GM12873 (cell line): ENCODE results near the gene TTC12.

ENCODE experiments used
- CTCF ChIP-seq: IDR thresholded peaks from 2 replicates; pipeline ENCODE4 v1.5.1; 2012; ENCODE audit warnings: low read depth, mild to moderate bottlenecking, moderate library complexity, low read length, control low read depth; ENCODE audit not compliant: insufficient read depth; ENCODE audit errors: missing control alignments

Gene TTC12

GRCh38 chr11:113377681-113378412 lies 63.5 kb downstream of the TTC12 start:
- no peak for TF ChIP-seq CTCF

GRCh38 chr11:113378692-113379091 lies 64.3 kb downstream of the TTC12 start:
- TF ChIP-seq CTCF, result no peak

GRCh38 chr11:113382121-113382520 lies 67.7 kb downstream of the TTC12 start:
- TF ChIP-seq CTCF, result no peak

GRCh38 chr11:113384551-113384950 lies 70.2 kb downstream of the TTC12 start:
- TF ChIP-seq CTCF, result no peak

- no peak for TF ChIP-seq CTCF
Observed at GRCh38 chr11:113385749-113386148, 71.4 kb downstream of the TTC12 start.

- TF ChIP-seq CTCF, result no peak
Observed at GRCh38 chr11:113386866-113387265, 72.5 kb downstream of the TTC12 start.

- peak; percentile 31 for TF ChIP-seq CTCF
Observed at GRCh38 chr11:113387605-113388211, 73.3 kb downstream of the TTC12 start, which contains the start of gene ANKK1. TSS of gene ANKK1 (plus strand) at chr11:113387779. CDS start at chr11:113387885, 106 bp downstream.
